Activated CD4-positive, alpha-beta T cell treated with anti-CD3 and anti-CD28 coated beads for 36 hours (primary cell): ENCODE measurements around the gene RFT1. TPM values are rescaled to one million over a fixed set of nuclear protein-coding genes. Genes with fewer than 3 reads are reported as not detected.
A peak's percentile ranks its signal among the peaks of the same experiment; 100 is the strongest.

Experiments
- ATAC-seq: fragments of 200-7000 bp; cut with Tn5 transposase; one replicate; pipeline ENCODE4 v1.10.0; 2021; ENCODE audit warnings: mild to moderate bottlenecking, moderate library complexity
- CTCF ChIA-PET: fragments of 350-600 bp; sonication (Branson Sonifier 250); formaldehyde crosslinking; loops from one replicate; lab custom pipeline; 2021; ENCODE audit warnings: antibody characterized with exemption; lab: Charles Lee
- POLR2A ChIA-PET: fragments of 350-600 bp; sonication (Branson Sonifier 250); formaldehyde crosslinking; loops from one replicate; lab custom pipeline; 2021; ENCODE audit warnings: antibody characterized with exemption, inconsistent platforms; lab: Charles Lee
- DNase-seq: peaks from one replicate; pipeline ENCODE4 v3.0.0-alpha.2; 2020
- H3K27ac Mint-ChIP-seq: one replicate; pipeline ENCODE4 v1.8.0; 2021; ENCODE audit warnings: mixed read lengths
- H3K27me3 Mint-ChIP-seq: one replicate; pipeline ENCODE4 v1.8.0; 2021; ENCODE audit warnings: mixed read lengths
- H3K36me3 Mint-ChIP-seq: one replicate; pipeline ENCODE4 v1.8.0; 2021; ENCODE audit warnings: low read depth, mixed read lengths
- H3K4me1 Mint-ChIP-seq: one replicate; pipeline ENCODE4 v1.8.0; 2021; ENCODE audit warnings: mixed read lengths
- H3K4me3 Mint-ChIP-seq: one replicate; pipeline ENCODE4 v1.8.0; 2021; ENCODE audit warnings: mild to moderate bottlenecking, moderate library complexity, mixed read lengths
- H3K9me3 Mint-ChIP-seq: one replicate; pipeline ENCODE4 v1.8.0; 2021; ENCODE audit warnings: low read depth, mixed read lengths
- intact Hi-C, 2 experiments: fragments of 100-400 bp; cut with DNase I in 1 of 2; cut with micrococcal nuclease in 1 of 2; formaldehyde crosslinking; loops; one replicate each; pipeline versions ENCODE4 v1.14.2 to v1.15.1; 2022 to 2024; cut with DNase I, micrococcal nuclease
- total RNA-seq, 2 experiments: library from RNA; stranded (reverse); gene quantifications; one replicate each; pipeline ENCODE4 v1.2.3, GENCODE V29; 2021

The RFT1 gene
- total RNA-seq, 2 experiments from 2014 or later, result 39.8 to 49.0 TPM

DNA sequence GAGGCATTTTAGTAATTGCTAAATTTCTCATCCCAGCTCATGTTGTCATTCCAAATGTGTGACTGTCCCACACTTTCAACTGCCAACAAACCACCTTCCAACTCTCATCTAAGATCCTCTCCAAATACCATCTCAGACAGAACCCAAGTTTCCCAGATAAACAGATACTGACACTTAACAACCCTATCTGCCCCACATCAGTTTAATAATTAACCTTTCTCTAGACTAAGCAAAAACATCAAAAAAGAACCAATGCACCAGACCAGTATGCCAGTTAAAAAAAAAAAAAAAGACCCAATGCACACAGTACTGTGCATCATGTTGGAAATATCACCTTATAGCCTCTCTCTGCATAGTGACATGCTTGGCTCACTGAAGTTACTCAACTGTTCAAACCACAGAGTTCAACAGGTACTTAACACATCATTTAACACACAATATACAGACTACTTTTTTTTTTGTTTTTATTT, 89.8 kb downstream of the RFT1 start:
- H3K4me3 Mint-ChIP-seq, result no peak overlapping the region
- H3K27me3 Mint-ChIP-seq, result no peaks in the 10 kb centered on the region
- peak overlapping the region; percentile 17 for H3K27ac Mint-ChIP-seq
- intact Hi-C loops, result loop anchor here (5.0 to 10.0 kb wide), 3 partner anchors 148 to 844 kb away; partner anchors contain the start of genes ACTR8 (in 1 of the 2), GLT8D1 (in 1 of the 2) and SPCS1 (in 1 of the 2)
- POLR2A ChIA-PET, result no interaction called here
- CTCF ChIA-PET, result no interaction called here
- peak; percentile 40 for ATAC-seq
- no peak for DNase-seq
- no peaks in the 10 kb centered on the region for H3K9me3 Mint-ChIP-seq
- peaks cover 5% of the 10 kb centered on the region for H3K36me3 Mint-ChIP-seq
- H3K4me1 Mint-ChIP-seq, result peaks cover 74% of the 10 kb centered on the region

DNA sequence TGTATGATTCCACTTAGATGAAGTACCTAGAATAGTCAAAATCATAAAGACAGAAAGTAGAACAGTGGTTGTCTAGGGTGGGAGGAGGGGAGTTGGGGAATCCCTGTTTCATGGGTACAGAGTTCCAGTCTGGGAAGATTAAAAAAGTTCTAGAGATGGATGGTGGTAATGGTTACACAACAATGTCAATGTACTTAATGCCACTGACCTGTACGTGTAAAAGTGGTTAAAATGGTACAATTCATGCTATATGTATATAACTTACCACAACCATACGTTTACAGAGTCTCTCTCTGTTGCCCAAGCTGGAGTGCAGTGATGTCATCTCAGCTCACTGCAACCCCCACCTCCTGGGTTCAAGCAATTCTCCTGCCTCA, 90.9 kb downstream of the RFT1 start:
- CTCF ChIA-PET, result no interaction called here
- H3K36me3 Mint-ChIP-seq, result no peaks in the 10 kb centered on the region
- H3K4me1 Mint-ChIP-seq, result peaks cover 79% of the 10 kb centered on the region
- no peak for DNase-seq
- POLR2A ChIA-PET, result no interaction called here
- ATAC-seq, result no peak
- H3K27me3 Mint-ChIP-seq, result no peaks in the 10 kb centered on the region
- H3K27ac Mint-ChIP-seq, result peak overlapping the region; percentile 61
- no peaks in the 10 kb centered on the region for H3K9me3 Mint-ChIP-seq
- H3K4me3 Mint-ChIP-seq, result no peak overlapping the region
- intact Hi-C loops, result no loop called here

DNA sequence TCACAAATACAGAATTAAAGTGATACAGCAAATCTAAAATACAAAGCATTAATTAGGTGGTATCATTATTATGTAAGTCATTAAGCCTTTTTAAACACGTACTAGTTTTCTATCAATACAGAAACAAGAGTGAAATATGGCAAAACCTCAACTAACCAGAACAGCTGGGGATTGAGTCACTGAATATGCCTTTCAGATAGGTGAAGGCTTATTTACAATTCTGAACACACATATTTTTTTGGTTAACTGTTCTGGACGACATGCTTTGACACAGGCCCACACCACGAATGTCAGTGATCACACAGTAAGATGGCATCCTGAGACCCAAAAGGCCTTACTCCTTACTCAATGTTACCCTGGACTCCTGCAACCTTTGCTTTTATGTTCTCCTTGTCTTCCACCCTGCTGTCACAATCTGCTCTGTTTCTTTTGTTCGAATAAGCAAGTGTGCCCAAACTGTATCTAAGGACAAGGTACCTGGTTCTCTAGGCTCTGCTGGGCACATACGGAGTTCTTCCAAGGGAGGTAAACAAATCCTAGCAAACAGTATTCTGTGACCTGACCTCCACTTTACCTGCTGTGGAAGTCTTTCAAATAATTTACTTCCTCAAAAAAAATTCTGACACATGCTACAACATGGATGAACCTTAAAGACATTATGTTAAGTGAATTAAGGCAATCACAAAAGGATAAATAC, 91.4 kb downstream of the RFT1 start:
- Mint-ChIP-seq H3K4me1 (peaks cover 74% of the 10 kb centered on the region), H3K9me3 (no peaks in the 10 kb centered on the region), H3K27ac (peak overlapping the region; percentile 61), H3K4me3 (no peak overlapping the region), H3K36me3 (no peaks in the 10 kb centered on the region), H3K27me3 (no peaks in the 10 kb centered on the region)
- intact Hi-C loops, result loop anchor here in 1 of 2 experiments (1.0 kb wide), 1 partner anchor 17 kb away; no protein-coding TSS in a partner anchor
- ChIA-PET CTCF (no interaction called here), POLR2A (no interaction called here)
- no peak for ATAC-seq
- DNase-seq, result no peak

Other genes starting within 250 kb of the RFT1 start
- gene STIMATE, start 232.9 kb downstream of the RFT1 start, total RNA-seq, result 10 to 100 TPM; 12.0 to 17.1 TPM
- 10 to 100 TPM; 14.5 to 20.3 TPM for gene SFMBT1, start 84.4 kb downstream of the RFT1 start, total RNA-seq
- 10 to 100 TPM; 22.0 to 26.5 TPM for gene PRKCD, start 30.8 kb upstream of the RFT1 start, total RNA-seq
- gene TKT, start 125.6 kb upstream of the RFT1 start, total RNA-seq, result 100 to 1,000 TPM; 320 to 418 TPM
- gene DCP1A, start 217.1 kb upstream of the RFT1 start, total RNA-seq, result 10 to 100 TPM; 33.4 to 41.9 TPM